Activated CD8-positive, alpha-beta memory T cell treated with anti-CD3 and anti-CD28 coated beads, Interleukin-2, amount 50 U/mL, for 1 hour (primary cell): ENCODE data around the gene FGD2.
"Not testable (repeated sequence)": the region's sequence is repeated elsewhere in the genome, so short reads cannot be mapped to it uniquely, and the experiment has no call there.

Source experiments
- DNase-seq: peaks from one replicate; pipeline ENCODE4 v3.0.0-alpha.2; 2020; ENCODE audit errors: extremely low read depth

The FGD2 gene

DNA sequence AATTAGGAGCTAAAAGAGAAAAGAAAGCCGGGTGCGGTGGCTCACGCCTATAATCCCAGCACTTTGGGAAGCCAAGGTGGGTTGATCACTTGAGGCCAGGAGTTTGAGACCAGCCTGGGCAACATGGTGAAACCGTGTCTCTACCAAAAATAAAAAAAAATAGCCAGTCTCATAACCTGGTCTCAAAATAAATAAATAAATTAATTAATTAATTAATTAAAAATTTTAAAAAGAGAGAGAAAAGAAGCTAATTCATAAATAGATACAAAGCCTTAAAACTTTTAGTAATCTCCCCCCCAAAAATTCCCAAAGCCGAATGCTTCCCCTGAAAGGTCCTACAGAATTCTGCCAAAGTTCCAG is 53.5 kb downstream of the FGD2 start:
- not testable (repeated sequence) for DNase-seq

GRCh38 chr6:37059344-37060194 is 54.1 kb downstream of the FGD2 start:
- no peak for DNase-seq

- DNase-seq: no peak
Observed at GRCh38 chr6:37060195-37060559, 54.7 kb downstream of the FGD2 start.

- DNase-seq: no peak
Observed at GRCh38 chr6:37061157-37061804, 55.8 kb downstream of the FGD2 start.

- DNase-seq: no peak
Observed at GRCh38 chr6:37062424-37062823, 57.0 kb downstream of the FGD2 start.

DNA sequence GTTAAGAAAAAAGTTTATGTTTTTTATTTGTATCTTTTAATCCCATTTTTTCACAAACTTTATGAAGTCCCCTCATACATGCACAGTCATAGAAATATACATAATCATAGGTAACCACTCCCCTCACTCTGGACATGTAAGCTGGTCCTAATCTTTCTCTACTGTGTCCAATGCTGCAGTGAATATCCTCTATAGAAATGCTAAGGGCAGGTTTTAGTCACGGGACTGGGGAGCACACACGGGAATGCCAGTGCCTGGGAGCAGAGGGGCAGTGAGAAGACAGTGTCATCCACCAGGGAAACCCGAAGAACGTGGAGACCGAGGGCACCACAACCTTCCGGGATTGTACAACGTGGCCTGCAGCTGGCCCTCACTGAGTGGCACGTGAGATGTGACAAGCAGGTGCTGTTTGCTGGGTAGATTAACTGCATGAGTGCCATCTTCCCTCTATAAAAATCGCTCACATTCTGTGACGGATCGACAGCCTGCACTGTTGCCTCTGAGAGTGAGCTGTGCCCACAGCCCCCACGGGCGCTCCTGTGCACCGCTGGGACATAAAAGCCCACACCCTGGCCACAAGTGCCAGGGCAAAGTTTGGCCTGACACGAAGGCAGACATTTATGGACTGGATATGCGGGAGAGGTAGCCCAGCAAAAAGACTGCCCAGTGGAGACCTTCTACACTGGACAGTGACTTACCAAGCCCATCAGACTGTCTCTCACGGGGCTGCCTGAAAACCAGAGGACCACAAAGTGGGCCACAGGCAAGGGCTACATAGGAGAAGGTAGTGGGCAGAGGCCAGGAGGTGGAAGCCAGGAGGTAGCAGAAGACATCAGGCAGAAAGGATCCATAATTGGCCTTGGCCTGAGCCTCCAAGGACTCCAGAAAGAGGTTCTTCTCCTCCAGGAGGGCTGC is 63.2 kb downstream of the FGD2 start:
- DNase-seq: no peak

DNA sequence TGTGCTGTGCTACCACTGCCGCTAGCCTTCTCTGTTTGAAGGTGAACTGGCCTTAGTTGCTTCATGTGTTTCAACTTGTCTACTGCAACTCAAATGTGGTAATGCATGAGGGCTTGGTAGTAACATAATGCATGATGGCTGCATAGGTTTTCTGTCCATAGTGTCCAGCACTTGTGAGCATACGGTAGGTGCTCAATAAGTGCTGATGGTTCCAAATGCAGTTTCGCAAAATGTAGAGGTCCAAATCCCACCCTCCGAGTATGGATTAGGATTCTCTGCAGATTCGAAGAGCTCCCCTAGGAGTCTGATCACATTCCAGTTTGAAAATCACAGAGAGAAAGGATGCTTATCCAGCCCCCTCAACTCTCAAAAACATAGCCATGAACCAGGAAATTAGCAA is 64.2 kb downstream of the FGD2 start:
- no peak for DNase-seq

GRCh38 chr6:37072526-37072925 is 67.1 kb downstream of the FGD2 start:
- no peak for DNase-seq

GRCh38 chr6:37074053-37074827 is 68.8 kb downstream of the FGD2 start:
- no peak for DNase-seq

GRCh38 chr6:37077191-37077904 is 71.9 kb downstream of the FGD2 start:
- no peak for DNase-seq

GRCh38 chr6:37077905-37078296 is 72.4 kb downstream of the FGD2 start:
- DNase-seq: no peak
